HG02798 (cell line): ENCODE results near the gene ALG14.

Experiments
- ATAC-seq: cut with Tn5 transposase; IDR thresholded peaks from one replicate; pipeline ENCODE4 v1.9.1; 2021; ENCODE audit warnings: mild to moderate bottlenecking; ENCODE audit not compliant: unreplicated experiment, poor library complexity

The ALG14 gene

DNA sequence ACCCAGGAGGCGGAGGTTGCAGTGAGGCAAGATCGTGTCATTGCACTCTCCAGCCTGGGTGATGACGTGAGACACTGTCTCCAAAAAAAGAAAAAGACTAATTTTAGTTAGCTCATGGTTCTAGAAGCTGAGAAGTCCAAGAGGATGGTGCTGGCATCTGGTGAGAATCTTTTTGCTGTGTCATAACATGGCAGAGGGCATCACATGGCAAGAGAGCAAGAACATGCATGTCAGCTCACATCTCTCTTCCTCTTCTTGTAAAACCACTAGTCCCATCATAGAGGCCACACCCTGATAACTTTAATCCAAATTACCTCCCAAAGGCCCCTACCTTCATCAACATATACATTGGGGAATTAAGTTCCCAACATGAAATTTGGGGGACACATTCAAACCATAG lies 132.0 kb downstream of the ALG14 start:
- ATAC-seq, result no peak

DNA sequence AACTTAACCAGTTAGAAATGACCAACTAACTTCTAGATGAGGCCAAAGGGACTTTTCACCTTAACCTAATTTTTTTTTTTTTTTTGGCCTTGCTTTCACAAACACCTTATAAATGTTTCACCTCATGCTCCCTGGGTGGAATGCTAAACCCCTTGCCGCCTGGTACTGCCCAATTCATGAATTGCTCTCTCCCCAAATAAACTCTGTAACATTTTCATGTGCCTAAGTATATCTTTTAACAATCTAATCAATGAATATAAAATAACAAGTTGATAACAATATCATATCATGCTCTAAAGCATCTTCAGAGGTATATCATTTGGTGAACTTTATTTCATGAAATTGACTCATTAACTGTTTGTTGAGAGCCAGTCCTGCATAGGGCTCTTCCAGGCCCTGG lies 134.9 kb downstream of the ALG14 start:
- no peak for ATAC-seq

DNA sequence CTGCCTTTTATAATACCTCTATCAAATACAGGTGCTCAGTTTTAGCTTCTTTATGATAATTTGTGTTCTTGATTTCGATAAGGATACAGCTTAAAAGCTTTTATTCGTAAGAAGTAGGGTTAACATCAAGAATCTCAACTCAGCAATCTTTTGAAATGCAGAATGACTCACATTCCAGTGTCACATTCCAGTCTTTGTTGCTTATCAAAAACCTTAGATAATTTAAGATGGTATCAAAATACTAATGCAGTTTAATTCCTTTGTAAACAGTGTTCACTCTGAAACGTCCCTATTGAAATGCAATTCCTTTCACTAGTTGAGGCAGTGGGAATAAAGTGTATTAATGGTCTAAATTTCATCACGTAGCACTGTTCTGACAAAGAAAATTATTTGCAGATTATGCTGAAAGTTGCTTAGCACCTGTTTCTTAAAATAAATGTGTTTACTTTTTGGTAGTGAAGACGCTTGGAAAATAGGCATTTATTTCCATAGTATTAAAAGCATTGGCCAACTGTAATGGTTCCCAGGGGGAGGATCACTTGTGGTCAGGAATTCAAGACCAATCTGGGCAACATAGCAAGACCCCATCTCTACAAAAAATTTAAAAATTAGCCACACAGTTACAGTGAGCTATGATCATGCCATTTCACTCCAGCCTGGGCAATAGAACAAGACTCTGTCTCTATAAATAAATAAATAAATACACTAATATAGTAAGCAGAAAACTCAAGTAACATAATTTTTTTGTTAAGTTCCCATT lies 135.7 kb downstream of the ALG14 start:
- no peak for ATAC-seq

DNA sequence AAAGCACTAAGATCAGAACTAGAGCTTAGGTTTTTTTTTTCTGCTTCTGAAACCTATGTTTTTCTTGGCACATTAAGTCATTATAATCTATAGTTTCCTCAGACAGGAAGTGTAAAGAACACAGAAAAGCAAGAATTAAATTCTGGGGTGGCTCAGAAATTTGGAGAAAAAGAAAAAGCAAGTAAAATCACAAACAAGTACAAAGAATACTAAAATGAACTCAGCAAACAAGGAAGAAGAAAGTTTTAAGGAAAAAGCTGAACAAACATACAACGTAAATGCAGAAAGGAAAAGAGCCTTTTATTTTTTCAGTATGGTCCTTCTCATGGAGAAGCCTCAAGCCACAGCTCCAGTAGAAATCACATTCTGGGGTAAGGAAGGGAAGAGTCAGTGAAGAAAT lies 137.3 kb downstream of the ALG14 start:
- ATAC-seq, result no peak

DNA sequence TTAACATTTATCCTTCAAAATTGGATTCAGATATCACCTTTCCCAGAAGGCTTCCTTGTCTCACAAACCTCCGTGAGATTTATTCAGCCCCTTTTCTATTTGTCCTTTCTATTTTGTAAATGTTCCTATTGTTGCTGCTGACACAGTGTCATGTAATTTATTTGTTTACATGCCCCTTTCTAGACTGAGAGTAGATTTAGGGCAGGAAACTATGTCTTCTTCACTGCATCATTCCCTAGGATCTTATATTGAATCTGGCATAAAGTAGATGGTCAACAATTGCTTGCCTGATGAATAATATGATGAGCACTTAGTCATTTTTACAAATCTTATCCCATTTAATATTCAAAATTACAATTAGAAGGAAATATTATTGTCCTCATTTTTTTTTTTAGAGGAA lies 137.7 kb downstream of the ALG14 start:
- ATAC-seq, result no peak

DNA sequence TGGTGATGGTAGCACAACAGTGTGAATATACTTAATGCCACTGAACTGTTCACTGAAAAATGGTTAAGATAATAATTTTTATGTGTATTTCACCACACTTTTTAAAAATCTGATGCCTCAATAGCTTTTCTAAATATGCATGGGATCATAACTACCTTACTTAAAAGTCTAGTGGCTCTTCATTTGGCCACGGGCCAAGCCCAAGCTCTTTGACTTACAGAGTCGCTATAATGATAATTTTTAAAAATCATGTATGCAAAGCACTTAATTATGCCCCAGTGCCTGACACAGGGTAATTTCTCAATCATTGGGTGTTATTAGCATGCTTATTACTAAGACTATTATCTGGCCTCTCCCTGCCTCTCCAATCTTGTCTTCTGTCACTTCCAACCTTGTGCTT lies 138.2 kb downstream of the ALG14 start:
- ATAC-seq, result no peak

DNA sequence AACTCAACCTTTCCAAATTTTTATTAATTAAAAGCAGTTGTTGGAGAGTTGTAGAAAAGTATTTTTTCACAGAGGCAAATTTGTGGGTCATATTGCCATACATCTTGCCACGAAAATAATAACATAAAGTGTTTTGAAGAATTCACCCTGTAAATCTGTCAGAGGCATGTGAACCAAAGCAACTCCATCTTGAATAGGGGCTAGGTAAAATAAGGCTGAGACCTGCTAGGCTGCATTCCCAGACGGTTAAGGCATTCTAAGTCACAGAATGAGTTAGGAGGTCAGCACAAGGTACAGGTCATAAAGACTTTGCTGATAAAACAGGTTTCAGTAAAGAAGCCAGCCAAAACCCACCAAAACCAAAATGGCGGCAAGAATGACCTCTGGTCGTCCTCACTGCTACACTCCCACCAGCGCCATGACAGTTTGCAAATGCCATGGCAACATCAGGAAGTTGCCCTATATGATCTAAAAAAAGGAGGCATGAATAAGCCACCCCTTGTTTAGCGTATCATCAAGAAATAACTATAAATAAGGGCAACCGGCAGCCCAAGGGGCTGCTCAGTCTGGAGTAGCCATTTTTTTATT lies 141.4 kb downstream of the ALG14 start:
- ATAC-seq, result no peak

DNA sequence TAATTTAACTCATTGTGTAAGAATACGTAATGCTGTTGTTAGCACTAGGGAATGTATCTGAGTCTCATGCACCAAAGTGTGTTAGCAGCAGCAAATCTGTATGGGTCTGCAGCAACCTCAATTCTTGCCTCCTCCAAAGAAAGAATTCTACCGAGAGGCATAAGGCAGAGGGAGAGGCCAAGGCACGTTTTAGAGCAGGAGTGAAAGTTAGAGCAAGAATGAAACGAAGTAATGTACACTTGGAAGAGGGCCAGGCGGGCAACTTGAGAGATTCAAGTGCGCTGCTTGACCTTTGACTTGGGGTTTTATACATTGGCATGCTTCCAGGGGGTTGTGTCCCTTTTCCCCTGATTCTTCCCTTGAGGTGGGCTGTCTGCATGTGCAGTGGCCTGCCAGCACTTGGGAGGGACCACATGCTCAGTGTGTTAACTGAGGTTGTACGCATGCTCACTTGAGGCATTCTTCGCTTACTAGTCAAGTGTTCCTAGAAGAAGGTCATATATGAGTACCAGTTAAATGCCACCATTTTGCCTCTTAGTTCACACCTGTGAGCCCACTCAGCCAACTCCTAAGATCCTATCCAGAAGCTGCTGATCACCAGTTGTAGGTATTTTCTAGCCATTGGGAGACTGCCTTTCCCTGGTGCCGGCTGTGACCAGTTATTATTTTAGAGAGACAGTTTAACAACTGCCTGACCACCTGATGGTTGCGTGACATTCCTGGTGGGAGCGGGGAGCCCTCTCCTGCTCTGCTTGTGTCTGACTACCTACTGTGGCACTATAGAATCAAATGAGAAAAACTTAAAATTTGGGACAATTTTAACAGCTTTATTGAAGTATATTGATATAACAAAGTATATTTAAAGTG lies 143.2 kb downstream of the ALG14 start:
- no peak for ATAC-seq

GRCh38 chr1:94928293-94928939 lies 144.3 kb downstream of the ALG14 start:
- ATAC-seq, result no peak

- ATAC-seq, result no peak
Measured at GRCh38 chr1:94927405-94928175, 145.2 kb downstream of the ALG14 start.

GRCh38 chr1:94926915-94927404 lies 145.8 kb downstream of the ALG14 start, which contains the start of gene CNN3:
TSS of gene CNN3 (minus strand) at chr1:94927110. CDS start at chr1:94926894, 216 bp downstream.
- ATAC-seq, result peak; percentile 87

DNA sequence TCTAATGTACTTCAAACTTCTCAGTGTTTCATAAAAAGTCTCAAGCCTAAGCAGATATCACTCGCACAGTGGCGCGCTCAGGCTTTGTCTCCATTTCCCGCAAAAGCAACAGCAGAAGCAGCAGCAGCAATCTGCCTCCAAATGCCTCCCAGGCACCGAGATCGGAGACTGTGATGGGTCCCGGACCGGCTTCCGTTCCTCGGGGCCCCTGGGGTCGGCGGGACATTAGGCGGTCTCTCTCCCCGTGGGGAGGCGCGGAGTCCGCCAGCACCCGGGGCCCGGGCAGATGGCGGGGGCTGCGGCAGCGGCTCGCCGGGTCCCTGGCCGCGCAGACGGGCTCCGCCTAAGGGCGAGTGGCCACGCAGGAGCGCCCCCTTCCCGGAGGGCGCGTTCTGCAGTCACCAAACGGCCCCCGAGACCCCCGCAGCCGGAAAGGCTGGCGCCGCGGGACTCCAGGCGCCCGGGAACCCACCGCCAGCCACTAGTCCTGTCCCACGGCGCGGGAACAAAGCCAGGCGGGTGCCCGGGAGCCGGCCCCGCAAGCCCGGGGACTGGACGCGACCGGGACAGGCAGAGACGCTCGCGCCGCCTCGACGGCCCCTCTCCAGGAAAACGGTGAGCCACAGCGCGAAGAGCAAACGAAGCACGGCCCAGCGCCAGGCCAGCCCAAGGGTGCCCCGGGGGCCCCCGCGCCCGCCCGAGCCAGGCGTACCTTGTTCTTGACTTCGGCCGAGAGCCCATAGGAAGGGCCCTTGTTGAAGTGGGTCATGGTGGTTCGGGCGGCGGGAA lies 146.4 kb downstream of the ALG14 start:
- peak; percentile 18 for ATAC-seq

GRCh38 chr1:94925561-94926125 lies 147.1 kb downstream of the ALG14 start:
- no peak for ATAC-seq

DNA sequence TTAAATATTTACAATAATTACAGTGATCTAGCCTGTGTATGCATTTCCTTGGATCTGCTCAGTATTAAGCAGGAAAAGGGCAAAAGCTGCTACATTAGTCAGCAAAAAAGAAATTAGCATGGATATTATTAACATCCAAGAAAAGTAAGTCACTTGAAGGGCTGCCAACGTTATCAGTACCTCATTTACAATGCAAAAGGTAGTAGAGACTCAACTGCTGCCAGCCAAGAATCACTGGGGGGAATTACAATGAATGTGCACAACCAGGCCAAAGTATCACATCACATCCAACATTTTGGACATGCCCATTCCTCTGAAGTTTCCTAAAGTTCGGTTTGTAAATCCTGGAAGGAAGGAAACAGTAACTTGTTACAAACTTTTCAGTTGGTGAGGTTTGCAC lies 147.7 kb downstream of the ALG14 start:
- no peak for ATAC-seq
